Measurements from ENCODE around the gene NTM. TPM values are rescaled to one million over a fixed set of nuclear protein-coding genes. Genes with fewer than 3 reads are reported as not detected.

The NTM gene
- total RNA-seq, 1 donor from 2014 or later = not detected

- DNase-seq (ENCODE audit: low spot score) = no peak
- no peak for ATAC-seq
Measured at GRCh38 chr11:131874070-131874469, 503.7 kb downstream of the NTM start.

GRCh38 chr11:131875611-131876010, 505.2 kb downstream of the NTM start:
- ATAC-seq = no peak
- DNase-seq (ENCODE audit: low spot score) = no peak

GRCh38 chr11:131877246-131877942, 507.0 kb downstream of the NTM start:
- no peak for DNase-seq (ENCODE audit: low spot score)
- ATAC-seq = no peak

GRCh38 chr11:131880316-131880715, 509.9 kb downstream of the NTM start:
- DNase-seq (ENCODE audit: low spot score) = no peak
- ATAC-seq = no peak

- DNase-seq (ENCODE audit: low spot score) (no peak), ATAC-seq (no peak)
Measured at GRCh38 chr11:131880976-131881375, 510.6 kb downstream of the NTM start.

- DNase-seq (ENCODE audit: low spot score) (no peak), ATAC-seq (no peak)
Measured at GRCh38 chr11:131883332-131883731, 512.9 kb downstream of the NTM start.

GRCh38 chr11:131884461-131885073, 514.2 kb downstream of the NTM start:
- no peak for DNase-seq (ENCODE audit: low spot score)
- no peak for ATAC-seq

GRCh38 chr11:131885431-131885830, 515.0 kb downstream of the NTM start:
- DNase-seq (ENCODE audit: low spot score) (no peak), ATAC-seq (no peak)

GRCh38 chr11:131886201-131886600, 515.8 kb downstream of the NTM start:
- DNase-seq (ENCODE audit: low spot score) (no peak), ATAC-seq (no peak)

- ATAC-seq = no peak
- no peak for DNase-seq (ENCODE audit: low spot score)
Measured at GRCh38 chr11:131888230-131888855, 517.9 kb downstream of the NTM start.

GRCh38 chr11:131889146-131889577, 518.7 kb downstream of the NTM start:
- ATAC-seq (no peak), DNase-seq (ENCODE audit: low spot score) (no peak)

- DNase-seq (ENCODE audit: low spot score) = no peak
- ATAC-seq = no peak
Measured at GRCh38 chr11:131889760-131890581, 519.6 kb downstream of the NTM start.

- ATAC-seq (no peak), DNase-seq (ENCODE audit: low spot score) (no peak)
Measured at GRCh38 chr11:131893103-131893890, 522.9 kb downstream of the NTM start.

- no peak for DNase-seq (ENCODE audit: low spot score)
- ATAC-seq = peak; percentile 73
Measured at GRCh38 chr11:131893988-131894387, 523.6 kb downstream of the NTM start.

- DNase-seq (ENCODE audit: low spot score) (no peak), ATAC-seq (no peak)
Measured at GRCh38 chr11:131894615-131895544, 524.5 kb downstream of the NTM start.

GRCh38 chr11:131895865-131896264, 525.5 kb downstream of the NTM start:
- ATAC-seq (no peak), DNase-seq (ENCODE audit: low spot score) (no peak)

- ATAC-seq = no peak
- DNase-seq (ENCODE audit: low spot score) = no peak
Measured at GRCh38 chr11:131896978-131897615, 526.7 kb downstream of the NTM start.

- DNase-seq (ENCODE audit: low spot score) = no peak
- no peak for ATAC-seq
Measured at GRCh38 chr11:131897956-131898355, 527.5 kb downstream of the NTM start.

GRCh38 chr11:131898949-131899348, 528.5 kb downstream of the NTM start:
- ATAC-seq (no peak), DNase-seq (ENCODE audit: low spot score) (no peak)
